MM.1S (cell line): ENCODE data around the gene CHRND.
"Not testable (repeated sequence)": the region's sequence is repeated elsewhere in the genome, so short reads cannot be mapped to it uniquely, and the experiment has no call there.

Source experiments
- DNase-seq: peaks from one replicate; pipeline ENCODE4 v3.0.0-alpha.2; 2015
- H2AFZ ChIP-seq: fragments of 300-600 bp; sonication (generic); 2 replicates; pipeline ENCODE4 v1.6.0; 2016; ENCODE audit warnings: antibody characterized with exemption, low read length
- H3F3A ChIP-seq: fragments of 300-600 bp; sonication (generic); 2 replicates; pipeline ENCODE4 v1.6.1; 2016; ENCODE audit warnings: mild to moderate bottlenecking, antibody characterized with exemption, low read length, moderate library complexity, mixed read lengths; ENCODE audit not compliant: insufficient read depth
- H3K27ac ChIP-seq: fragments of 300-600 bp; sonication (generic); 2 replicates; pipeline ENCODE4 v1.5.1; 2016; ENCODE audit warnings: mild to moderate bottlenecking, low read length
- H3K27me3 ChIP-seq: fragments of 300-600 bp; sonication (generic); replicated peaks from 2 replicates; pipeline ENCODE4 v1.6.0; 2016; ENCODE audit warnings: low read length; ENCODE audit not compliant: insufficient read depth
- H3K36me3 ChIP-seq: fragments of 300-600 bp; sonication (generic); replicated peaks from 2 replicates; pipeline ENCODE4 v1.6.1; 2016; ENCODE audit warnings: mild to moderate bottlenecking, low read length, mixed read lengths; ENCODE audit not compliant: insufficient read depth
- H3K4me1 ChIP-seq: fragments of 300-600 bp; sonication (generic); 2 replicates; pipeline ENCODE4 v1.6.1; 2016; ENCODE audit warnings: low read length, mixed read lengths
- H3K4me2 ChIP-seq: fragments of 300-600 bp; sonication (generic); 2 replicates; pipeline ENCODE4 v1.6.0; 2016; ENCODE audit warnings: low read depth, low read length
- H3K4me3 ChIP-seq: fragments of 300-600 bp; sonication (generic); 2 replicates; pipeline ENCODE4 v1.5.1; 2016; ENCODE audit warnings: low read length, mixed read lengths
- H3K79me2 ChIP-seq: fragments of 300-600 bp; sonication (generic); 2 replicates; pipeline ENCODE4 v1.6.1; 2016; ENCODE audit warnings: mixed run types, low read length, mixed read lengths
- H3K9ac ChIP-seq: fragments of 300-600 bp; sonication (generic); 2 replicates; pipeline ENCODE4 v1.6.1; 2016; ENCODE audit warnings: low read length, mixed read lengths
- H3K9me2 ChIP-seq: fragments of 300-600 bp; sonication (generic); replicated peaks from 2 replicates; pipeline ENCODE4 v1.6.1; 2016; ENCODE audit warnings: mild to moderate bottlenecking, low read length, mixed read lengths; ENCODE audit not compliant: insufficient read depth
- H3K9me3 ChIP-seq: fragments of 300-600 bp; sonication (generic); replicated peaks from 2 replicates; pipeline ENCODE4 v1.6.1; 2016; ENCODE audit warnings: mild to moderate bottlenecking, low read length, mixed read lengths; ENCODE audit not compliant: insufficient read depth
- H4K20me1 ChIP-seq: fragments of 300-600 bp; sonication (generic); 2 replicates; pipeline ENCODE4 v1.6.1; 2016; ENCODE audit warnings: mild to moderate bottlenecking, low read length, moderate library complexity, mixed read lengths; ENCODE audit not compliant: insufficient read depth
- CTCF ChIP-seq: fragments of 300-600 bp; sonication (generic); IDR thresholded peaks from 2 replicates; pipeline ENCODE4 v1.5.1; 2016; ENCODE audit warnings: antibody characterized with exemption, low read length, mixed read lengths
- EZH2 ChIP-seq: fragments of 300-600 bp; sonication (generic); optimal IDR thresholded peaks from 2 replicates; pipeline ENCODE3; 2017; ENCODE audit warnings: low read depth, mild to moderate bottlenecking, antibody characterized with exemption, low read length, mixed read lengths
- EZH2phosphoT487 ChIP-seq: fragments of 300-600 bp; sonication (generic); IDR thresholded peaks from 2 replicates; pipeline ENCODE4 v1.6.1; 2018; ENCODE audit warnings: antibody characterized with exemption, low read length

The CHRND gene

GRCh38 chr2:232530626-232531260 lies 4.8 kb downstream of the CHRND start:
- no peak overlapping the region for H3K4me2 ChIP-seq
- no peak overlapping the region for H3K9ac ChIP-seq
- H3K9me3 ChIP-seq, result no peaks in the 10 kb centered on the region
- no peak overlapping the region for H3K4me3 ChIP-seq
- no peak for DNase-seq
- H2AFZ ChIP-seq, result no peak overlapping the region
- H4K20me1 ChIP-seq, result no peaks in the 10 kb centered on the region
- H3K27ac ChIP-seq, result no peak overlapping the region
- H3K9me2 ChIP-seq, result no peaks in the 10 kb centered on the region
- H3F3A ChIP-seq, result no peaks in the 10 kb centered on the region
- no peaks in the 10 kb centered on the region for H3K4me1 ChIP-seq
- no peaks in the 10 kb centered on the region for H3K27me3 ChIP-seq
- H3K79me2 ChIP-seq, result no peaks in the 10 kb centered on the region
- H3K36me3 ChIP-seq, result no peaks in the 10 kb centered on the region
- no peak for TF ChIP-seq EZH2phosphoT487
- no peak for TF ChIP-seq EZH2
- no peak for TF ChIP-seq CTCF

GRCh38 chr2:232532419-232532818 lies 6.5 kb downstream of the CHRND start:
- H3K27ac ChIP-seq, result no peak overlapping the region
- no peak overlapping the region for H3K4me3 ChIP-seq
- H3K9me2 ChIP-seq, result no peaks in the 10 kb centered on the region
- no peak overlapping the region for H2AFZ ChIP-seq
- no peak overlapping the region for H3K9ac ChIP-seq
- DNase-seq, result no peak
- no peaks in the 10 kb centered on the region for H3K9me3 ChIP-seq
- H3K27me3 ChIP-seq, result no peaks in the 10 kb centered on the region
- H4K20me1 ChIP-seq, result no peaks in the 10 kb centered on the region
- H3K79me2 ChIP-seq, result no peaks in the 10 kb centered on the region
- TF ChIP-seq CTCF (no peak), EZH2phosphoT487 (no peak), EZH2 (no peak)
- no peaks in the 10 kb centered on the region for H3K4me1 ChIP-seq
- no peaks in the 10 kb centered on the region for H3K36me3 ChIP-seq
- H3K4me2 ChIP-seq, result no peak overlapping the region
- H3F3A ChIP-seq, result no peaks in the 10 kb centered on the region

GRCh38 chr2:232532821-232533220 lies 6.9 kb downstream of the CHRND start:
- not testable (repeated sequence) for H4K20me1 ChIP-seq, H3K27ac ChIP-seq, H3F3A ChIP-seq, H3K4me1 ChIP-seq, H3K36me3 ChIP-seq, H2AFZ ChIP-seq, H3K4me2 ChIP-seq, H3K4me3 ChIP-seq, DNase-seq, H3K27me3 ChIP-seq, H3K9ac ChIP-seq, H3K9me2 ChIP-seq, H3K9me3 ChIP-seq, H3K79me2 ChIP-seq

GRCh38 chr2:232533944-232534710 lies 8.2 kb downstream of the CHRND start:
- Histone ChIP-seq H3K9me2 (no peaks in the 10 kb centered on the region), H4K20me1 (no peaks in the 10 kb centered on the region), H3K36me3 (no peaks in the 10 kb centered on the region), H3K27me3 (peaks cover 5% of the 10 kb centered on the region; the same call in 1 of the 2 replicates), H3K4me2 (no peak overlapping the region), H3K27ac (no peak overlapping the region), H3K9ac (no peak overlapping the region), H3K79me2 (no peaks in the 10 kb centered on the region), H3K4me3 (no peak overlapping the region), H3F3A (no peaks in the 10 kb centered on the region), H3K9me3 (no peaks in the 10 kb centered on the region), H2AFZ (no peak overlapping the region), H3K4me1 (no peaks in the 10 kb centered on the region)
- TF ChIP-seq EZH2, result no peak
- TF ChIP-seq EZH2phosphoT487, result no peak
- no peak for TF ChIP-seq CTCF
- DNase-seq, result no peak
